ENCODE data around the gene LRRC36. TPM values are rescaled to one million over a fixed set of nuclear protein-coding genes. Genes with fewer than 3 reads are reported as not detected.
"Not testable (repeated sequence)": the region's sequence is repeated elsewhere in the genome, so short reads cannot be mapped to it uniquely, and the experiment has no call there.

LRRC36 gene
- total RNA-seq, 6 experiments from 2014 or later: not detected

DNA sequence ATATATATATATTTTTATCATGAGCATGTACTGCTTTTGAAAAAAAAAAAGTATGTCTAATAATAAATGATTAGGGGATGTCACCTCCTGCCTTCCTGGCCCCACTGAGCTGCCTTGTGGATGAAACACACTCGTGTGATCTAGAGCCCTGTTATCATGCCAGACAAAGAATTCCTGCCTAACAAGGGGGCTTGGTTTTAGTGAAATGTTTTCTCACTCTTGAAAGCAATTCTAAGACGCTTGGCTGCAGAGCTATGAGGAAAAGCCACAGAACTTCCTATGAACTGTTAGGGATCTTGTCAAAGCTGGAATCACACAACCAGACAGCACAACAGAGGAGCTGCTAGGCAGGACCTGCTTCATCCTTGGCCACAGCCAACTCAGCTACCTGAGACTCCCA, 85.7 kb downstream of the LRRC36 start:
- DNase-seq: no peak
- H3K27ac ChIP-seq: no peak overlapping the region
- no peak for ATAC-seq
- no peak for TF ChIP-seq POLR2A (IDR thresholded peaks at IDR 0.05)
- TF ChIP-seq, protein P1, sequence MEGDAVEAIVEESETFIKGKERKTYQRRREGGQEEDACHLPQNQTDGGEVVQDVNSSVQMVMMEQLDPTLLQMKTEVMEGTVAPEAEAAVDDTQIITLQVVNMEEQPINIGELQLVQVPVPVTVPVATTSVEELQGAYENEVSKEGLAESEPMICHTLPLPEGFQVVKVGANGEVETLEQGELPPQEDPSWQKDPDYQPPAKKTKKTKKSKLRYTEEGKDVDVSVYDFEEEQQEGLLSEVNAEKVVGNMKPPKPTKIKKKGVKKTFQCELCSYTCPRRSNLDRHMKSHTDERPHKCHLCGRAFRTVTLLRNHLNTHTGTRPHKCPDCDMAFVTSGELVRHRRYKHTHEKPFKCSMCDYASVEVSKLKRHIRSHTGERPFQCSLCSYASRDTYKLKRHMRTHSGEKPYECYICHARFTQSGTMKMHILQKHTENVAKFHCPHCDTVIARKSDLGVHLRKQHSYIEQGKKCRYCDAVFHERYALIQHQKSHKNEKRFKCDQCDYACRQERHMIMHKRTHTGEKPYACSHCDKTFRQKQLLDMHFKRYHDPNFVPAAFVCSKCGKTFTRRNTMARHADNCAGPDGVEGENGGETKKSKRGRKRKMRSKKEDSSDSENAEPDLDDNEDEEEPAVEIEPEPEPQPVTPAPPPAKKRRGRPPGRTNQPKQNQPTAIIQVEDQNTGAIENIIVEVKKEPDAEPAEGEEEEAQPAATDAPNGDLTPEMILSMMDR (IDR thresholded peaks at IDR 0.05): no peak
- H3K27me3 ChIP-seq: no peaks in the 10 kb centered on the region
- no peak overlapping the region for H3K4me3 ChIP-seq
- 38% methylated on average over 2 of the region's 2 CpGs for WGBS (ENCODE audit: insufficient coverage, low coverage, low lambda C conversion rate, missing lambda C conversion rate)
- no peaks in the 10 kb centered on the region for H3K9me3 ChIP-seq
- H3K4me1 ChIP-seq: peaks cover 0 to 12% (median 5%) of the 10 kb centered on the region in 4 donors
- no peaks in the 10 kb centered on the region for H3K36me3 ChIP-seq
- intact Hi-C loops (cut with DNase I): no loop called here

DNA sequence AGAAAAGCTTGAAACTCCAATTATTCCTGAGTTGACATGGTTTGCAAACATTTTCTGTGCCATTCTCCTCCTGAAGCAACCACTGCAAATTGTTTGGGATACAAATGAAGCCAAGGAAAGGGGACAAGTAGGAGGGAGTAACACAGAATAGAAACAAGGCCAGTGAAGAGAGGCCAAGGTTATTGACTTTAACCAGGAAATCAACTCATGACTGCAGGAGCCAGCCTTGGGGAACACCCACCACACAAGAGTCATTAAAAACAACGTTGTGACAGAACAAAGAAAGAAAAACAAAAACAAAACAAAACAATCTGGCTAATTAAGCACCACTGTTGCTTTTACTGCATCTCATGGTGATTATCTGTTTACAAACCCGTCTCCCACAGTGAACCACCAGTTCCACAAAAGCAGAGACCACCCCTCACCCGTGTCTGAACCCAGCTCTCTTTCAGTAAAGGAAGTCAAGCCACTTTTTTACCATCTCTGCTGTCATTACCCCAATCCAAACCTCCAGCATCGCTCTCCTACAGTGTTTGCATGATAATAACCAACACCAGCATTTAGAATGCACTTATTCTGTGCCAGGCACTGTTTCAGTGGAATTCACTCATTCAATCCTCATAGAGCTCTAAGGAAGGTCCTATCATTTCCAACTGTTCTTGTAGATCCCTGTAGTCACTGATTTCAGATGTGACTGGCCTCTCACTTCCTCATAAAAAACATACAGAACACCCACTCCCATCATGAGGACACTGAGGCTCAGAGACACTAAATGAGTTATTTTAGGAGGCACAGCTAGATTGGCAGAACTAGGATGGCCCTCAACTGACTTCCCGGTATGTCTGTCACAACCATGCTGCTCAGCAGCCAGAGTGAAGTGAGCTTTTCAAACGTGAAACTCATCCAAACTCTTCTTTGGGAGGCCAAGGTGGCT, 87.6 kb downstream of the LRRC36 start:
- TF ChIP-seq, protein P1 (IDR thresholded peaks at IDR 0.05): no peak
- TF ChIP-seq POLR2A (IDR thresholded peaks at IDR 0.05): no peak
- ATAC-seq (peak in 1 of 4 donors; percentile 12), DNase-seq (no peak)
- Histone ChIP-seq H3K27me3 (no peaks in the 10 kb centered on the region), H3K4me3 (no peak overlapping the region), H3K9me3 (no peaks in the 10 kb centered on the region), H3K27ac (peak overlapping the region in 1 of 3 donors; percentile 14), H3K36me3 (no peaks in the 10 kb centered on the region), H3K4me1 (peaks cover 0 to 12% (median 5%) of the 10 kb centered on the region in 4 donors)
- 45% methylated on average over 5 of the region's 6 CpGs for WGBS (ENCODE audit: insufficient coverage, low coverage, low lambda C conversion rate, missing lambda C conversion rate)
- intact Hi-C loops (cut with DNase I): no loop called here

DNA sequence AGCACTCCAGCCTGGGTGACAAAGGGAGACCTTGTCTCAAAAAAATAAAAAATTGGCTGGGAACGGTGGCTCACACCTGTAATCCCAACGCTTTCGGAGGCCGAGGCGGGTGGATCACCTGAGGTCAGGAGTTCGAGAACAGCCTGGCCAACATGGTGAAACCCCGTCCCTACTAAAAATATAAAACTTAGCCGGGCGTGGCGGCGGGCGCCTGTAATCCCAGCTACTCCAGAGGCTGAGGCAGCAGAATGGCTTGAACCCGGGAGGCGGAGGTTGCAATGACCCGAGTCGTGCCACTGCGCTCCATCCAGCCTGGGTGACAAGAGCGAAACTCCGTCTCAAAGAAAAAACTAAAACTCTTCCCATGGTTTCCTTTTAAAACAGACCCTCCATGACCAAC, 88.8 kb downstream of the LRRC36 start:
- 85% methylated on average over 8 of the region's 19 CpGs for WGBS (ENCODE audit: insufficient coverage, low coverage, low lambda C conversion rate, missing lambda C conversion rate)
- not testable (repeated sequence) for DNase-seq

DNA sequence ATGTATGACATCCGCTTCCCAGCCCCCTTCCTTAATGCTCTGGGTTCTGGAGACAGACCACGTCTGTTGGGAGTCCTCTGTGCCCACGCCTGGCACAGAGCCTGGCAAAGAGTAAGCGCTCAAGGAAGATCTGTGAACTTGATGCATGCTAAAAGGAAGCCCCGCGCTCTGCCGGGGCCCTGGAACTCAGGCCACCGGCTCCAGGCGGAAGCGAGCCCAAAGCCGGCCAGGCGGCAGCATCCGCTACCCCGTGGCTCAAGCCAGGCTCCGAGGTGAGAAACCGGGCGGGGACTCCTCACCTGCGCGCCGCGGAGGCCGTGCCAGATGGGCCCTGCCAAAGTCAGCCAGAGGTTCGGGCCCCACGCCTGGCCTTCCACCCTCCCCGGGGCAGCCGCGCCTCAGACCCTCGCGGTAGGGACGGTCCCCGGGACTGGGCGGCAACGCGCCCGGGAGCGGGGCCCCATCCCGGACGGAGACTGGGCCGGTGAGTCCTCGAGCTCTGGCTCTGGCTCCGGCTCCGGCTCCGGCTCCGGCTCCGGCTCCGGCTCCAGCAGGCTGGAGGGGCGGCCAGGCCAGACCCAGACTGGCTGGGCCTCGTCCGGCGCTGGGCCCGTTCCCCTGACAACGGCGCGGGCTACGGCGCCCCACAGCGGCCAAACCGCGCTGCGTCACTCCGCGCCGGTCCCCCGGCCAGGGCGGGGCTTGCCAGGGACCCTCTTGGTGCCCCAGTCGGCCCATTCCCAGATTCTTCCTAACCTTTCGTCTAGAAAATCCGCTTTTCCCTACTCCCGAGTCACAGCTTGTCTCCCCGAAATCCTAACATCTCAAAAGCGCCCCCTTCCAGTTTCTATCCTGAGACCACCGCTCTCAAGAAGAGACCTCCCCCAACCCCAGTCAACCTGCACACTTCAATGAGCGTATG, 89.5 kb downstream of the LRRC36 start, which contains the start of gene ZDHHC1:
TSS of gene ZDHHC1 (minus strand) at position 606 of the 922 bp plus-strand sequence. CDS start 8,702 bp downstream, outside the sequence.
- intact Hi-C loops (cut with DNase I): no loop called here
- no peaks in the 10 kb centered on the region for H3K27me3 ChIP-seq
- no peaks in the 10 kb centered on the region for H3K9me3 ChIP-seq
- TF ChIP-seq, protein P1 (IDR thresholded peaks at IDR 0.05): peak; percentile 44 to 72 (median 57)
- no peak for TF ChIP-seq POLR2A (IDR thresholded peaks at IDR 0.05)
- ATAC-seq: peak; percentile 95 to 98 (median 97)
- peak within 1 kb of the TSS; percentile 60 to 91 (median 80) for H3K4me3 ChIP-seq
- DNase-seq: peak; percentile 73 to 76 (median 74)
- WGBS (ENCODE audit: insufficient coverage, low coverage, low lambda C conversion rate, missing lambda C conversion rate): under 1% methylated on average over 27 of the region's 73 CpGs
- H3K27ac ChIP-seq: peak within 1 kb of the TSS; percentile 40 to 79 (median 58)
- no peaks in the 10 kb centered on the region for H3K36me3 ChIP-seq
- peaks cover 0 to 12% (median 5%) of the 10 kb centered on the region in 4 donors for H3K4me1 ChIP-seq

More for the DNA sequence above, 88.8 kb downstream of the LRRC36 start:
- H3K27ac ChIP-seq; H3K9me3 ChIP-seq; ATAC-seq; H3K36me3 ChIP-seq; H3K27me3 ChIP-seq; intact Hi-C loops (cut with DNase I): not testable (repeated sequence)
- Histone ChIP-seq H3K4me3 (peak overlapping the region; percentile 60 to 91 (median 80)), H3K4me1 (peaks cover 0 to 12% (median 5%) of the 10 kb centered on the region in 4 donors)

Data from right lobe of liver (tissue), 6 donors.